ENCODE data around the gene LDLRAD1.
"Not testable (repeated sequence)": the region's sequence is repeated elsewhere in the genome, so short reads cannot be mapped to it uniquely, and the experiment has no call there.

LDLRAD1 gene, protein sequence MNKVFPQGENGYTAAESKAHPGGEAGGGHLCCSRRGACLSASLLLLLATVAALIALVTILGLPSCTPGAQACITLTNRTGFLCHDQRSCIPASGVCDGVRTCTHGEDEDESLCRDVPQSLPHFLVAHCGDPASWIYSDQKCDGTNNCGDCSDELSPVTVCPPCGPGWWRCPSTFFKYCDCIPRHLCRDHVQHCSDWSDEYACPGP

GRCh38 chr1:54017979-54018378 is at the start of gene LDLRAD1:
Gene LDLRAD1 (minus strand): TSS chr1:54018186. CDS start chr1:54018112, 74 bp downstream.
- DNase-seq: no peak

GRCh38 chr1:54064299-54064698 is 46.3 kb upstream of the LDLRAD1 start:
- DNase-seq: no peak

DNA sequence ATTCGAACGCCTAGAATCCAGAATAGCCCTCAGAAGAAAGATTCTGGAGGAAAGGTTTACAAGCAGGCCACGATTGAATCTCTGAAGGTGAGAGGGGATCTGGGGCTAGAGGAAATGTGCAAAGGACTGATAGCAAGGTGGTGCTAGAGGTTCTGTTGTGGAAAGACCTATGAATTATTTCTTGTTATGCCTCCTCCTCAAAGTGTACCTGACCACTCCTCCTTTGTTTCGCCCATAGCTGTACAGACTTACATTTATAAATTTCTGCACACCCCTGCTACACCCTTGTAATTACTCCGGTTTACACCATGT is 36.4 kb upstream of the LDLRAD1 start:
- no peak for DNase-seq

DNA sequence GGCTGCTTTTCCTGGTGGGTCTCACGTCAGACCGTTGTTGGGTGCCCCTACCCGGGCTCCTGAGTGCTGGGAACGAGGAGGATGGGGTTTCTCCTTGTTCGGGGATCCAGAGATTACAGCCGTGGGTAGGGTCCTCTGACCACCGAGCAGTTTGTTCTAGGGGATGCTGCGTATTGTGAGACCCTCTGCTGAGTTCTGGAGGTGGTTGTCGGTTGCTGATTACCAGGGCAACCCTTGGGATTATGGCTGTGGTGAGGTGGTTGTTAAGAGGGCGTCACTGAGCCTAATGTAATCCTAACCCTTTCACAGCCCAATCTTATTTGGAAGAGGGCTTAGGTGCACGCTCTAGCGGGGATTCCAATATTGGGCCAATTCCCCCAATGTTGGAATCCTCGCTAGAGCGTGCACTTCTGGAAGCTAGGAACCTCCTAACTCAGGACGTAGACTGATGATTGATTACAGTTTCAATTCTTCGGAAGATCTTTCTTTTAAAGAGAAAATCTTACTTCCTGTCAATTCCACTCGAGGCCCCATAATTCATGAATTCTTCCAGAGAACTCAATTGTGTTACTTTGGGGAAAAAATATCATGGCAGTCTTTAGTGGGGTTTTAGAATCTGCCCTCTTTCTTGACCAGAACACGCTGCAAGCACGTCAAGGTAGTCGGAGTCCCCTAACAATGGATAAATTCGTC is 35.9 kb upstream of the LDLRAD1 start:
- DNase-seq: no peak

DNA sequence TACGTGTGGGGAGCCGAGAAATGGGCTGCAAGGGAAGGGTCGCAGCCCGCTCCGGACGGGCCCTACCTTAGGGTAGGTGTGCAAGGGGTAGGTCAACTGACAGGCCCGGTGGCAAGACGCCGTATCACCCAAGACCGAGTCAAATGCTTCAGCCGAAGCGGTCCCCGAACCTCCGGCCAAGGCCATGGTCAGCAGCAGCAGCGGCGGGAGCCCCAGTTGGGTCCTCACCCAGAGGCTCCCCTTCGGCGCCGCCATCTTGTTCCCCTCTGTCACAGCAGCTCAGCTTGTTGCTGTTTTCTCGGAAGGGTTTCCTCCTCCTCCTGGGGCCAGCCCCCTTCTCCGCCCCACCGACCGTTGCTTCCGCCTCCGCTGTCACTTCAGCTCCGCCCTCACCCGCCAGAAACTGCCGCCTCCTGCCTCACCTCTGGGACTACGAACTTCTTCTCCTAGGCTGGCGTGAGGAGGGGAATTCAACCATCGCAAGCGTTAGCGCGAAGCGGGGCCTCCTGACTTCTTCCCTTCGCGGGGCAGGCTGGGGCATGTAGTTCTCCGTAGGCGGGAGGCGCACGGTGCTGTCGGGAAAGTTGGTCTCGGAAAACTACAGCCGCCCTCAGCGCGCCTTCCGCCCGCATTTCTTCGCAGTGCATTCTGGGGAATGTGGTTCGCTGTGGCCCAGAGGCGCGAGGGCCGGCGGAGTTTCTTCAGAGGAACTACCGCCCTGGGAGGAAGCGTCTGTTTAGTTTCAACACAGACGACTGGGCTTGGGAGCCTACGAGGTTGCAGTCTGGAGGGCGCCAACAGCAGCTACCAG is 35.2 kb upstream of the LDLRAD1 start, which contains the start of the genes TCEANC2 and TMEM59:
Gene TCEANC2, plus strand, starts transcription at position 675 of the 811 bp plus-strand sequence. CDS start 815 bp downstream, outside the sequence.
Gene TMEM59, minus strand, starts transcription at position 271 of the 811 bp plus-strand sequence. Its CDS starts 16 bp downstream, at position 255.
- DNase-seq: peak; percentile 86 to 96

- no peak for DNase-seq
These were observed 34.5 kb upstream of the LDLRAD1 start for GRCh38 chr1:54052431-54052933.

DNA sequence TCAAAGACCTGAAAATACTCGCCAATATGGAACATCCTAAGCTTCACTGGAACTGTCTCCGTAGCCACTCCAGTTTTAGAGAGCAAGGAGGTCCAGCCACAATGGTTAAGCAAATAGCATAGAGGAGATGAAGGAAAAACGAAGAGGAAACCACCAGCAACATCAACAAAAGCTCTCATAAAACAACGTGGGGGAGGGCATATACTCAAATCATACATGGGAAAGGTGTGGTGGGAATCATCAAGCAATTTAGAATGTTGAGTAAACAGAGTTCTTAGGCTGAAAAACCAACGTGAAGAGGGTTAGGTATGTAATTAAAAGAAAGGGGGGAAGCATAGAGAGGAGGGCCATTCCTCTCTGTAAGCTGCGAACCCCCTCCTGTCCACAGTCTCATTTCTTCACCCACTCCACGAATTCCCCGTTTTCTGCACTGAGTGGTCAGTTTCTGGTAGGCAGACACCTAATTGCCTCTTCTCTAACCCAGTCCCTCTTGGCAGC is 34.0 kb upstream of the LDLRAD1 start:
- DNase-seq: no peak

DNA sequence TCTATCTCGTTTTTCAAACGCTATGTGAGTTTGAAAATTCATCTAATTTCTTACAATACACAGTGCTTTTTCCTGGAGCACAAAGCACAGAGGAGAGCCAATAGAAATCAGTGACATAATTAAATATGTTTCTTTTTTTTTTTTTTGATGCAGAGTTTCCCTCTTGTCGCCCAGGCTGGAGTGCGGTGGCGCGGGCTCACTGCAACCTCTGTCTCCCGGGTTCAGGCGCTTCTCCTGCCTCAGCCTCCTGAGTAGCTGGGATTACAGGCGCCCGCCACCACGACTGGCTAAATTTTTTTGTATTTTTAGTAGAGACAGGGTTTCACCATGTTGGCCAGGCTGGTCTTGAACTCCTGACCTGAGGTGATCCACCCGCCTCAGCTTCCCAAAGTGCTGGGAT is 32.4 kb upstream of the LDLRAD1 start:
- not testable (repeated sequence) for DNase-seq

GRCh38 chr1:54047384-54048305 is 29.7 kb upstream of the LDLRAD1 start:
- no peak for DNase-seq

DNA sequence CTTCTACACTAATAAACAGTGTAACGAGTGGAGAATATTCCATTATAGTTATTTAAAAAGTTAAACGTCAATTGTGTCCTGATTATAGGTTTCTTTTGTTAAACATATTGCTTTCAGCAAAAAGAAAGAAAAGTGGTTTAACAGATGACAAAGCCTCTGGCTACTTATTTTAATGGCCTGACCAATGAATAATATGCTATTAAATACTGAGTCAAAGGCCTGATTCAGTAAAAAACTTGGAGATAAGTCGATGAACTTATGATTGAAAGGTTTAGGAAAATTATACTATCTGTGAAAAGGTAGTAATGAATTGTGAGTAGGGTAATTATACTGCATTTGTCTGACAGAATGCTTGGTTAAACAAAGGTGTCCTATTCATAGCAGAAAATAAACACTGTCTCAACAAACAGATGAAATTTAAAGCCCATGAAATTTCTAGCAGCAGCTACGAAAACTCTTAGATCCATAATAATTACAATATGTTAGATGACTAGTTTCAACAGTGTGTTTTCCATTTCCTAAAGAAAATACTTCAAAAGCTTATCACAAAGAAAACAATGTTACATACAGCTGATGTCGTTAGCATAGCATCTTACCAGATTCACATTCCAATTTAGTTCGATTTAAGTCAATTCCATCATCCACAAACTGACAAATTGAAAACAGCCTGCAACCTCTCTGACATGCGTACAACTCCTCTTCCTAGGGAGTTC is 28.8 kb upstream of the LDLRAD1 start:
- DNase-seq: no peak

GRCh38 chr1:54045496-54045895 is 27.5 kb upstream of the LDLRAD1 start:
- DNase-seq: no peak

DNA sequence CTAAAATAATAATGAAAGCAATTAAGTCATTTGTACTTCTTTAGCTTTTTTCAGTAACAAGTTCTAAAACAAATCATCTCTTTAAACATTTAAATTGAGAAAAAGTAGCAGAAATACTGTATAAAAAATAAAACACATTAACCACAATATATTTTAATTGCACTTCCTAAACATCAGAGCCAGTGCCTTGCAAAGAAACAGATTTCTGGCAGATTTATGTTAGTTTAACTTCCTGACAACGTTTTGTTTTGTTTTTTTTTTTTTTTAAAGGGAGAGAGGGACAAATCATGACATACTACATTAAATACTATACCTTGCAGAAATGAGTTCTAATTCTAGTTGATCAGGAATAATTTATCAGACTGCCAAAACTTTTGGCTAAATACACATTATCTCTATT is 23.8 kb upstream of the LDLRAD1 start:
- DNase-seq: no peak

GRCh38 chr1:54037476-54037875 is 19.5 kb upstream of the LDLRAD1 start:
- no peak for DNase-seq

DNA sequence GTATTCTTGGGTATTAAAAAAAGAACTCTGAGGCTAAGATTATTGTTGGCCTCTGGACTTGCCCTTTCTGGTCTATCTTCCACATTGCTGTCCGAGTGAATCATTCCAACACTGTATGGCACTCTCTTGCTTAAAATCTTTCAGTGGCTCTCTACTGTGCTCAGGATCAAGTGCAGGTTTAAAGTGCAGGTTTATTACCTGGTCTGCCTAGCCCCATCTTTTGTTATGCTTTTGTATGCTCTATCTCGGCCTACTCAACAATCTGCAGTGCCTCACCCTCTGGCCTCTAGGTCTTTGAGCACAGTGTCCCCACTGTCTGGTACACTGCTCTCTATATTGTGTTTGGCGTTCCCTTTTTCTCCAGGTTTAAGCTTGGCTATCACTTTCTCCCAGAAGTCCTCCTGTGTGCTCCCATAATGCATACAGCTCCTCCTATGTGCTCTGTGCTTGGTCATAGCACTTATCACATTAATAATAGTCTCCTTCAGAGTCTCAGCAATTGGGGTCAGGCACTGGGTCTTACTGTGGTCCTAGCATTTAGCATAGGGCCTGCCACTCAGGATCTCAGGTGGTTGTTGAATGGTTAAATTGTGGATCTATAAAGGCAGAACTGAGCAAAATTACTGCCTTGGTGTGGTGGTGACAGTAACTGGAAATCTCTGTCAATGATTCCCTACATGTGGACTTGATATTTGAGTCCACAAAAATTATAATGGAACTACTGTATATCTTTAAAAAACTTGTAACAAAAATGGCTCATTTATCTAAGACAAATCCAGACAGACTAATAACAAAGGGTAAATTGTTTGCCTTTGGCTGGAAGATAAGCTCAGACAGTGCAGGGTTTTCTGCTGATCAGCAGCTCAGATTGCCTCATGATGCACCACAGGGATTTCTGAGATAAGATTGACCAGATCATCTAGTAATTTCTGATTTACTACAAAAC is 10.6 kb upstream of the LDLRAD1 start:
- no peak for DNase-seq

DNA sequence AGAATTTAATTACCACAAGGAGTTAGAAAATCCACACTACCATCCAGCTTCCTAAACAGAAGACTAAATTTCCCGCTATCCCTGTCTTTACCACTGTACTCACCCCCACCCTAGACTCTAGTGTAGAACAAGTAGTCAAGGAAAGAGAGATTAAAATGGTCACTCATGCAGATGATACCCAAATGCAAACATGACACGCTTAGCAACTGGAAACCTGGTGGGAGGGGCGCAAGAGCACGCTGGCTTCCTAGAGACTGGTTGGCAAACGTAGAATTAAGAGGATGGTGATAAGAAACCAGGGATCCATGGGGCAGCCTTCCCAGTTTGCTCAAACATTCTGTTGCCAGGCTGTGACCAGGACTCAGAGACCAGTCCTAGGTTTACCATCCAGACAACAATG is 9.9 kb upstream of the LDLRAD1 start:
- DNase-seq: no peak

DNA sequence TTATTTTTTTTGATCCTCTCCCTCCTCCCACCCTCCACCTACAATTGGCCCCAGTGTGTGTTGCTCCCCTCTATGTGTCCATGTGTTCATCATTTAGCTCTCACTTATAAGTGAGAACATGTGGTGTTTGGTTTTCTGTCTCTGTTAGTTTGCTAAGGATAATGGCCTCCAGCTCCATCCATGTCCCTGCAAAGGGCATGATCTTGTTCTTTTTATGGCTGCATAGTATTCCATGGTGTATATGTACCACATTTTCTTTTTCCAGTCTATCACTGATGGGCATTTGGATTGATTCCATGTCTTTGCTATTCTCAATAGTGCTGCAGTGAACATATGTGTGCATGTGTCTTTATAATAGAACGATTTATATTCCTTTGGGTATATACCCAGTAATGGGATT is 6.8 kb upstream of the LDLRAD1 start:
- not testable (repeated sequence) for DNase-seq

DNA sequence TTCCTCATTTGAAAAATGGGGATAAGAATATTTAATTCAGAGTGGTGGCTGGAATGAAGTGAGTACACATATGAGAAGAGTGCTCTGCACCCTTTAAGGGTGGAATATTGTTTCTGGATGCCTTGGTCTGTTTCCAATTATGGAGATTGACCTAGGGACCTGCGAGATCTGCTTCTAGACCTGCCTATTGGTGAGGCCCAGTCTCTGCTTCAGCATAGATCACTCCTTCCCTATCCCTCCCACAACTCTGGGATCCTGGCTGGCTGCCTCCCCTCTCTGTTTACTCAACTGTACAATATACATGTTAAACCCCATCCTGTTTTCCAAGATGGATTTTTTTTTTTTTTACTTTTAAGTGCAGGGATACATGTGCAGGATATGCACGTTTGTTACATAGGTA is 6.4 kb upstream of the LDLRAD1 start:
- no peak for DNase-seq

GRCh38 chr1:54019562-54020176 is 1.7 kb upstream of the LDLRAD1 start:
- DNase-seq: not testable (repeated sequence)

- DNase-seq: no peak
These were observed 649 bp upstream of the LDLRAD1 start for GRCh38 chr1:54018635-54019034.
